ENCODE results near the gene SELENON.

Gene SELENON

DNA sequence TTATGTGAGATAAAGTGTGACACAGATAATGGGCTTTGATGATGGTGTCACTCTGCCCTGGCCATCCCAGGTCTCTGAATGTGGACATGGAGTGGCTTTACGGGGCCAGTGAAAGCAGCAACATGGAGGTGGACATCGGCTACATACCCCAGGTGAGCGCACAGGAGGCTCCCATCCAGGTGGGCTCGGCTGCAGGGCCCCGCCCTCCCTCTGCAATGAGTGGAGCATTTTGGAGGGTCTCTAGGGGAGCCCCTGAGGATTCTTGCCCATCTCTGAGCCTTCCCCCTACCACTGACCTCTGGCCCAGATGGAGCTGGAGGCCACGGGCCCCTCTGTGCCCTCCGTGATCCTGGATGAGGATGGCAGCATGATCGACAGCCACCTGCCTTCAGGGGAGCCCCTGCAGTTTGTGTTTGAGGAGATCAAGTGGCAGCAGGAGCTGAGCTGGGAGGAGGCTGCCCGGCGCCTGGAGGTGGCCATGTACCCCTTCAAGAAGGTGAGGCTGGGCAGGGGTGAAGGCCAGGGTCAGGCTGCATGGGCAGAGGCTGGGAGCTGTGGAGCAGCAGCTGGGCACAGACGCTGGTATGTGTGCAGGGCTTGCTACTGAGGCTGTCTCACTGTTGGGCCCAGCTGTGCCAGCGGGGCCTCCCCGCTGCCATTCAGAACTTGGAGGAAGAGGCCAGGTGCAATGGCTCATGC is 11.5 kb downstream of the SELENON start:
- Histone ChIP-seq H3K27me3 (replicated peaks) (no peaks in the 10 kb centered on the region), H3K36me3 (replicated peaks) (peaks cover 16% of the 10 kb centered on the region), H3K4me3 (ENCODE audit: low read depth, low read length) (no peak overlapping the region), H3K27ac (no peak overlapping the region)
- TF ChIP-seq, protein P1, sequence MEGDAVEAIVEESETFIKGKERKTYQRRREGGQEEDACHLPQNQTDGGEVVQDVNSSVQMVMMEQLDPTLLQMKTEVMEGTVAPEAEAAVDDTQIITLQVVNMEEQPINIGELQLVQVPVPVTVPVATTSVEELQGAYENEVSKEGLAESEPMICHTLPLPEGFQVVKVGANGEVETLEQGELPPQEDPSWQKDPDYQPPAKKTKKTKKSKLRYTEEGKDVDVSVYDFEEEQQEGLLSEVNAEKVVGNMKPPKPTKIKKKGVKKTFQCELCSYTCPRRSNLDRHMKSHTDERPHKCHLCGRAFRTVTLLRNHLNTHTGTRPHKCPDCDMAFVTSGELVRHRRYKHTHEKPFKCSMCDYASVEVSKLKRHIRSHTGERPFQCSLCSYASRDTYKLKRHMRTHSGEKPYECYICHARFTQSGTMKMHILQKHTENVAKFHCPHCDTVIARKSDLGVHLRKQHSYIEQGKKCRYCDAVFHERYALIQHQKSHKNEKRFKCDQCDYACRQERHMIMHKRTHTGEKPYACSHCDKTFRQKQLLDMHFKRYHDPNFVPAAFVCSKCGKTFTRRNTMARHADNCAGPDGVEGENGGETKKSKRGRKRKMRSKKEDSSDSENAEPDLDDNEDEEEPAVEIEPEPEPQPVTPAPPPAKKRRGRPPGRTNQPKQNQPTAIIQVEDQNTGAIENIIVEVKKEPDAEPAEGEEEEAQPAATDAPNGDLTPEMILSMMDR (IDR thresholded peaks at IDR 0.05; ENCODE audit: low read depth, low read length, missing control alignments): no peak
- in situ Hi-C loops (cut with HindIII; ENCODE audit: low pct_ligation_motif_present, low sequenced_read_pairs): no loop called here
- no peak for DNase-seq

DNA sequence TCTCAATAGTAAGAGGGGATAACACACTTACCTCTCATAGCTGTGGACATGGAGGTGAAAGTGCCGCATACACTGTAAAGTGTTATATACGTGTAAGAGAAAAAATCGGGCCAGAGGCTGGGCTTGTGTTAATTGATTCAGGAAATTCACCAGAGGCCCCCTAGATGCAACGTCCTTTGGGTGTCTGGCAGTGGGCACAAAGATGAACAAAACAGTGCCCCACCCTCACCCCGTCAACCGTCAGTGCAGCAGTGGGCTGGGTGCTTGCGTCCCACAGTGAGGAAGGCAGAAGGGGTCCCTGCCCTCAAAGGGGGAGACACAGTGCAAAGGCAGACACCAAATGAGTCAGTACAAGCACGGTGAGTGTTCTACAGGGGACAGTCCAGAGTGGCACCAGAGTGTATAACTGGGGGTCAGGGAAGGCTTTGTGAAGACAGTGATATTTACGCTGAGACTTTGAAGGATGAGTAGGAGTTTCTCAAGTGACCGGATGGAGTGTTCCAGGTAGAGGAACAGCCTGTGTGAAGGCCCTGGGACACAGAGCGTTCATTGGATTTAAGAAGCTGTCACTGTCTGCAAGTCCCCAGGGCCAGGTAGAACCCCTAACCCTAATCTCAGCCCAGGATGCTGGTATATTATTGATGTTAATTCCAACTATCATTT is 13.2 kb downstream of the SELENON start:
- TF ChIP-seq, protein P1 (IDR thresholded peaks at IDR 0.05; ENCODE audit: low read depth, low read length, missing control alignments): no peak
- Histone ChIP-seq H3K27me3 (replicated peaks) (no peaks in the 10 kb centered on the region), H3K4me3 (ENCODE audit: low read depth, low read length) (no peak overlapping the region), H3K36me3 (replicated peaks) (peaks cover 16% of the 10 kb centered on the region), H3K27ac (no peak overlapping the region)
- in situ Hi-C loops (cut with HindIII; ENCODE audit: low pct_ligation_motif_present, low sequenced_read_pairs): no loop called here
- no peak for DNase-seq

DNA sequence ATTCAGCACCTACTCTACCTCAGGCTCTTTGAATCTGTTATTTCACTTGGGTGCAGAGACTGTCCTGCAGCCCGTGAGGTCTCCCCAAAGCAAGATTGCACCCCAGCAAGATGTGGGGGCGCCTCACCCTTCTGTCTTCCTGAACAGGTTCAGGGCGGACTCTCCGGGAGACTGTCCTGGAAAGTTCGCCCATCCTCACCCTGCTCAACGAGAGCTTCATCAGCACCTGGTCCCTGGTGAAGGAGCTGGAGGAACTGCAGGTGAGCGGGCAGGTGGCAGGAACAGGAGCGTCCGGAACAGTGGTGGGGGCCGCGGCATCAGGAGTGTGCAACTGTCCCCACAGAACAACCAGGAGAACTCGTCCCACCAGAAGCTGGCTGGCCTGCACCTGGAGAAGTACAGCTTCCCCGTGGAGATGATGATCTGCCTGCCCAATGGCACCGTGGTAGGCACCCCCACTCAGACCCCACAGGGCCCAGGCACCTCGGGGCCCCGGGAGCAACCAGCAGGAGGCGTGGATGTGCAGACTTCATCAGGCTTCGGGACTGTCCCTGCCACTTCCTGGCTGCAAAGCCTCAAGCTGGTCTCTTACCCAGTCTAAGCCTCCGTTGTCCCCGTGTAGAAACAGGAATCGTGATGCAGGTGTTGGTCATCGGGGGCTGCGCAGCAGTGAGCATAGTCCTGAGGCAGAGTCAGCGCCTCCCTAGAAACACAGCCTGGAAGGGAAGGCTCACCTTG is 13.9 kb downstream of the SELENON start:
- Histone ChIP-seq H3K27me3 (replicated peaks) (no peaks in the 10 kb centered on the region), H3K36me3 (replicated peaks) (peaks cover 10% of the 10 kb centered on the region), H3K27ac (no peak overlapping the region), H3K4me3 (ENCODE audit: low read depth, low read length) (no peak overlapping the region)
- DNase-seq: no peak
- in situ Hi-C loops (cut with HindIII; ENCODE audit: low pct_ligation_motif_present, low sequenced_read_pairs): no loop called here
- TF ChIP-seq, protein P1 (IDR thresholded peaks at IDR 0.05; ENCODE audit: low read depth, low read length, missing control alignments): peak; percentile 15

DNA sequence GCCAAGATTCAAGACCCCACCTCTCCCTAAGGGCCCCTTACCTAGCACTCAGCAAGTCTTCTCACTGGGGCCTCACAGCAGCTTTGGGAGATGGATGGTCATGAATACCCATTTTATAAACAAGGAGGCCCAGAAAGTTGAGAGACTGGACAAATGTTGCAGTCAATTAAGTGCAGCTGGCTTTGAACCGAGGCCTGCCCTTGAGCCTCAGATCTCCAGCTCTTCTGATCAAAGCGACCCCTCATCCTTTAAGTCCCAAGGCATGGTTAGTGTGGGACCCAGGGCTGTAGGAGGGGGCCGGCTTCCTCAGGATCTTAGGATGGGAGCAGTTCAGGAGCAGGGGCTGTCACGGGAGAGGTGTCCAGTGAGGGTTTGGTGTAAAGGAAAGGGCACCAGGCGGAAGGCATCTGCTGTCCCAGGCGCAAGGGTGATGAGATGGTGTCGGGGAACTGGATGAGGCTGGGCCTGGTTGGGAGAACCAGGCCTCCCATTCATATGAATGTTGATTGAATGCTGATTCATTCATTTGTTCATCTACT is 14.6 kb downstream of the SELENON start:
- Histone ChIP-seq H3K4me3 (ENCODE audit: low read depth, low read length) (no peak overlapping the region), H3K27ac (no peak overlapping the region), H3K36me3 (replicated peaks) (peaks cover 6% of the 10 kb centered on the region)

DNA sequence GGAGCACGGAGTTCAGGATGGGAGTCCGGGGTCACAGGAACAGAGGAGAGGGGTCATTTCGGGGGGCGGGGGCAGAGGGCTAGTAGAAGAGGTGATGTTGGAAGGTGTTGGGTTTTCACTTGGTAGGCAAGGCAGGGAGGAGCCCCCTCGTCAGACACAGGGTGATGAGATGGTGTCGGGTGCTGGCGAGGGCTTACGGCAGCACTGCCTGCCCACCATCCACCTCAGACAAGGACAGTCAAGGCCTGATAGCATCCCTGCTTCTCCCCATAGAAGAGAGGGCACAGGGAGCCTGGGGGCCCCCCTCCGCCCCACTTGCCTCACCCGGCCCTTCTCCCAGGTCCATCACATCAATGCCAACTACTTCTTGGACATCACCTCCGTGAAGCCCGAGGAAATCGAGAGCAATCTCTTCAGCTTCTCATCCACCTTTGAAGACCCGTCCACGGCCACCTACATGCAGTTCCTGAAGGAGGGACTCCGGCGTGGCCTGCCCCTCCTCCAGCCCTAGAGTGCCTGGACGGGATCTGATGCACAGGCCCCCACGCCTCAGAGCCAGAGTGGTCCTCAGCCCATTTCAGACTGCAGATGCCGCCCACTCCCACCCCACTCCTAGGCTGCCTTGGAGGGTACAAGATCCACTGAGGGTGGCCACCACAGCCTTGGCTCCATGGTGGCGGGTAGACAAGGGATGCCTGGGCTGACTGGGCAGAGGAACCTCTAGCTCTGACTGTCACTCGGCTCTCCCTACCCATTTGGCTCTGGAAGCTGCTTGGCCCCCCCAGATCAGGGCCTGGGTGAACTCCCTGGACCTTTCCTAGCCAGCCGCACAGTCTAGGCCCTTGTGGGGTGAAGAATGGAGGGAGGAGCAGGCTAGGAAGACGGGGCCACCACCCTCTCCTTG is 15.5 kb downstream of the SELENON start:
- Histone ChIP-seq H3K4me3 (ENCODE audit: low read depth, low read length) (no peak overlapping the region), H3K36me3 (replicated peaks) (peaks cover 2% of the 10 kb centered on the region), H3K27me3 (replicated peaks) (no peaks in the 10 kb centered on the region), H3K27ac (no peak overlapping the region)
- in situ Hi-C loops (cut with HindIII; ENCODE audit: low pct_ligation_motif_present, low sequenced_read_pairs): no loop called here
- TF ChIP-seq, protein P1 (IDR thresholded peaks at IDR 0.05; ENCODE audit: low read depth, low read length, missing control alignments): no peak
- DNase-seq: no peak

More for the DNA sequence above, 14.6 kb downstream of the SELENON start:
- TF ChIP-seq, protein P1 (IDR thresholded peaks at IDR 0.05; ENCODE audit: low read depth, low read length, missing control alignments): no peak
- no peaks in the 10 kb centered on the region for H3K27me3 ChIP-seq (replicated peaks)
- no peak for DNase-seq
- in situ Hi-C loops (cut with HindIII; ENCODE audit: low pct_ligation_motif_present, low sequenced_read_pairs): no loop called here

Data from brain microvascular endothelial cell (primary cell).